Hepatocyte (in vitro differentiated cells): Measurements from ENCODE around the gene STXBP4. TPM values are rescaled to one million over a fixed set of nuclear protein-coding genes. Genes with fewer than 3 reads are reported as not detected.

Source experiments
- DNase-seq: peaks from one replicate; pipeline ENCODE4 v3.0.0-alpha.2; 2016; ENCODE audit warnings: low spot score
- H2AFZ ChIP-seq: fragments of 200-600 bp; sonication (generic); 2 replicates; pipeline ENCODE4 v1.6.0; 2016; ENCODE audit warnings: antibody characterized with exemption, mild to moderate bottlenecking
- H3K27ac ChIP-seq: fragments of 200-600 bp; sonication (generic); 2 replicates; pipeline ENCODE4 v1.5.1; 2016; ENCODE audit warnings: mild to moderate bottlenecking
- H3K27me3 ChIP-seq: fragments of 200-600 bp; sonication (generic); 2 replicates; pipeline ENCODE4 v1.6.1; 2016
- H3K36me3 ChIP-seq: fragments of 200-600 bp; sonication (generic); replicated peaks from 2 replicates; pipeline ENCODE4 v1.5.1; 2016; ENCODE audit warnings: low read depth; ENCODE audit not compliant: insufficient read depth
- H3K4me1 ChIP-seq: fragments of 200-600 bp; sonication (generic); 2 replicates; pipeline ENCODE4 v1.5.1; 2016; ENCODE audit warnings: mild to moderate bottlenecking, moderate library complexity; ENCODE audit not compliant: insufficient read depth
- H3K4me2 ChIP-seq: fragments of 200-600 bp; sonication (generic); 2 replicates; pipeline ENCODE4 v1.6.0; 2016
- H3K4me3 ChIP-seq: fragments of 200-600 bp; sonication (generic); 2 replicates; pipeline ENCODE4 v1.5.1; 2016; ENCODE audit warnings: mild to moderate bottlenecking
- H3K79me2 ChIP-seq: fragments of 200-600 bp; sonication (generic); 2 replicates; pipeline ENCODE4 v1.6.0; 2017; ENCODE audit warnings: mild to moderate bottlenecking
- H3K9me2 ChIP-seq: fragments of 200-600 bp; sonication (generic); replicated peaks from 2 replicates; pipeline ENCODE4 v1.6.0; 2017; ENCODE audit warnings: mild to moderate bottlenecking; ENCODE audit not compliant: insufficient read depth
- H3K9me3 ChIP-seq: fragments of 200-600 bp; sonication (generic); 2 replicates; pipeline ENCODE4 v1.5.1; 2016; ENCODE audit warnings: low read depth, mild to moderate bottlenecking
- H4K20me1 ChIP-seq: fragments of 200-600 bp; sonication (generic); 2 replicates; pipeline ENCODE4 v1.6.0; 2016; ENCODE audit warnings: mild to moderate bottlenecking; ENCODE audit not compliant: insufficient read depth, poor library complexity, severe bottlenecking
- CTCF ChIP-seq: fragments of 200-600 bp; sonication (generic); IDR thresholded peaks from 2 replicates; pipeline ENCODE4 v1.5.1; 2016; ENCODE audit warnings: antibody characterized with exemption, mild to moderate bottlenecking; ENCODE audit not compliant: poor library complexity
- EZH2 ChIP-seq: fragments of 200-600 bp; sonication (generic); IDR thresholded peaks from 2 replicates; pipeline ENCODE4 v1.6.1; 2016; ENCODE audit warnings: antibody characterized with exemption, mild to moderate bottlenecking, borderline replicate concordance
- EZH2phosphoT487 ChIP-seq: fragments of 200-600 bp; sonication (generic); IDR thresholded peaks from one replicate; pipeline ENCODE4 v1.6.1; 2018; ENCODE audit warnings: antibody characterized with exemption, mild to moderate bottlenecking, low read depth, moderate library complexity; ENCODE audit not compliant: unreplicated experiment, severe bottlenecking
- WGBS: methylation state at CpG from one replicate; pipeline ENCODE4 v1.1.6; 2016; ENCODE audit warnings: low lambda C conversion rate; ENCODE audit errors: missing lambda C conversion rate; 5-methylcytosine and 5-hydroxymethylcytosine counted together
- polyA plus RNA-seq: library from polyadenylated mRNA; unstranded; fragments of >200 nt; fragmentation: Nextera tagmentation; extraction: Ambion mirVana; gene quantifications from 2 replicates; pipeline ENCODE4 v1.2.1, GENCODE V29; 2016
- total RNA-seq: library from RNA; depleted of rRNA; stranded (reverse); fragments of >200 nt; gene quantifications from 2 replicates; pipeline ENCODE4 v1.2.3, GENCODE V29; 2014

STXBP4 gene
- total and polyA plus RNA-seq, 2 experiments from 2014 or later: 9.0 to 50.1 TPM

DNA sequence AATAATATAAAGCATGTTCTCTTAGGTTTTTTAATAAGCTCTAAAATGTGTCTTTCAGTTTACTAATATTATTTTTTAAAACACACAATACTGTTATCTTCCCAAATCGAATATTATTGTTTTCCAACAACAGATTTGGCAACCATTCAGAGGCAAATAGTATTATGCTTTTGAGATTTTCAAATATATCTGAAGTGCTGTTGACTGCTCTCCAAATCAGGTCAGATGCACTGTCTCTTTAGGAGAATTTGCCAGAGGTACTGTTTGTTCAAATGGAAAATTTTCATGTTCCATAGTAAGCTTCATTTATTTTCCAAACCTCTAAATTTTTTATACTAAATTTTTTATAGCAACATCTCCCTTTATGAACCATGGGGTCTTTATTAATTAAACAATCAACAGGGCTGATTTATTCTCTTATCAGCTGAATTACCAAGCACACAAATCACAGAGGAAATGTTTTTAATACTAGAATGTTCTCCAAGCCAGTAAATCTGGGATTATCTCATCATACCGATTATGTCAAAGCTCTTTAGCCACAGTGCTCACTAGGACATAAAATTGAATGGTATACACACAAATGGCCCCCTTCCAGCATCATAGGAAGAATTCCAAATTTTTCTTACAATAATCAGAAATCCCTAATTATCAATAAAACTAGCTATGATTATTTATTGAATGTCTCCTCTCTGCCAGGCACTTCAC is 187.4 kb downstream of the STXBP4 start:
- Histone ChIP-seq H3K9me2 (no peaks in the 10 kb centered on the region), H3K4me2 (no peak overlapping the region), H3K9me3 (no peaks in the 10 kb centered on the region), H4K20me1 (no peaks in the 10 kb centered on the region), H3K79me2 (no peaks in the 10 kb centered on the region), H3K4me1 (no peaks in the 10 kb centered on the region), H3K4me3 (no peak overlapping the region), H2AFZ (no peak overlapping the region), H3K27ac (no peak overlapping the region), H3K27me3 (no peaks in the 10 kb centered on the region), H3K36me3 (no peaks in the 10 kb centered on the region)
- TF ChIP-seq EZH2 (no peak), CTCF (no peak), EZH2phosphoT487 (no peak)
- no peak for DNase-seq
- 83% methylated on average over 2 of the region's 2 CpGs for WGBS

GRCh38 chr17:55157165-55157564 is 188.6 kb downstream of the STXBP4 start:
- Histone ChIP-seq H3K36me3 (no peaks in the 10 kb centered on the region), H2AFZ (no peak overlapping the region), H3K4me2 (no peak overlapping the region), H3K9me2 (no peaks in the 10 kb centered on the region), H3K27me3 (no peaks in the 10 kb centered on the region), H3K4me1 (no peaks in the 10 kb centered on the region), H3K4me3 (no peak overlapping the region), H4K20me1 (no peaks in the 10 kb centered on the region), H3K79me2 (no peaks in the 10 kb centered on the region), H3K9me3 (no peaks in the 10 kb centered on the region), H3K27ac (no peak overlapping the region)
- no peak for DNase-seq
- TF ChIP-seq CTCF (no peak), EZH2phosphoT487 (no peak), EZH2 (no peak)
- 62% methylated on average over 2 of the region's 2 CpGs for WGBS

GRCh38 chr17:55158439-55158838 is 189.9 kb downstream of the STXBP4 start:
- H3K4me3 ChIP-seq: no peak overlapping the region
- H3K36me3 ChIP-seq: no peaks in the 10 kb centered on the region
- no peak for TF ChIP-seq EZH2phosphoT487
- no peaks in the 10 kb centered on the region for H4K20me1 ChIP-seq
- 96% methylated on average over 2 of the region's 2 CpGs for whole genome bisulfite sequencing
- no peaks in the 10 kb centered on the region for H3K9me2 ChIP-seq
- H3K79me2 ChIP-seq: no peaks in the 10 kb centered on the region
- H3K4me1 ChIP-seq: no peaks in the 10 kb centered on the region
- no peaks in the 10 kb centered on the region for H3K9me3 ChIP-seq
- no peak overlapping the region for H2AFZ ChIP-seq
- H3K27me3 ChIP-seq: no peaks in the 10 kb centered on the region
- DNase-seq: no peak
- H3K4me2 ChIP-seq: no peak overlapping the region
- H3K27ac ChIP-seq: no peak overlapping the region

DNA sequence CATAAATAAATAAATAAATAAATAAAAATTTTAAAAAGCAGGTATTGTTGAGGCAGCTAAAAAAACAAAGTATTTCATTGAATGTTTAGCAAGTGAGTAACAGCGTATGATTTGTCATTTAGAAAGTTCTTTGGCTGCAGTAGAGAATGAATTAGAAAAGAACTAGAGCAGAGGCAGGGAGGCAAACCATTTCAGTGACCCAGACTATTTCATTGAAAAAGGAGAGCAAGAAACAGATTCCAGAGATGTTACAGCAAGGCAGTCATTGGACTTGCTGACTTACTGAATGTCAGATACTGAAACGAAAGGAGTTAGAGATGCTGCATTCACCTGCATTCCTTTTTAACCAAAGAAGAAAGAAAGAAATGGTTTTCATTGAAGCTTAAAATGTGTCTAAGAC is 190.7 kb downstream of the STXBP4 start:
- Histone ChIP-seq H3K4me1 (no peaks in the 10 kb centered on the region), H3K36me3 (no peaks in the 10 kb centered on the region), H3K79me2 (no peaks in the 10 kb centered on the region), H3K27ac (no peak overlapping the region), H3K9me3 (no peaks in the 10 kb centered on the region), H3K4me3 (no peak overlapping the region), H3K9me2 (no peaks in the 10 kb centered on the region), H3K27me3 (no peaks in the 10 kb centered on the region), H4K20me1 (no peaks in the 10 kb centered on the region), H3K4me2 (no peak overlapping the region), H2AFZ (no peak overlapping the region)
- DNase-seq: no peak
- WGBS: 91% methylated on average over 2 of the region's 2 CpGs
- TF ChIP-seq CTCF (no peak), EZH2phosphoT487 (no peak), EZH2 (no peak)
